GM18507 (cell line): ENCODE measurements around the gene GLIS1.

Experiments
- DNase-seq: peaks from one replicate; pipeline ENCODE4 v3.0.0; 2011; ENCODE audit warnings: low read depth; ENCODE audit not compliant: insufficient read length; ENCODE audit errors: extremely low spot score
- FAIRE-seq: peaks from 2 replicates; lab custom pipeline; 2011; peaks lifted over from hg19 to GRCh38; lab: Jason Lieb, UNC

The GLIS1 gene

DNA sequence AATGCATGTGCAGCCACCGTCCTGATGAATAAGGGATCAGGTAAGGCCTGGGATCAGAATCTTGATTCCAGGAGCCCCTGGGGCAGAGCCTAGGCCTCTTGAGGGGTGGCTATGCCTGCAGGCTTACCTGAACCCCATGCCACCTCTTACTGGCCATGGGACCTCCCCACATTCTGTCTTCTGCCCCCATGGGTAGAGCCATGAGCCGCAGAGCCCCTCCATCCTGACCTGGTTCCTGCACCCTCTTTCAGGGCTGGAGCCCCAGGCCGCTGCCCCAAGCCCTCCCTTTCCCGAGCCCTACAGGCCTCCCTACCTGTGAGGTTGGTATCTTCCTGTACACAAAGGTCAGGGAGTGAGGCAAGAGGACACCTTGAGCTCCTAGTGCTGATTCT is 159.0 kb downstream of the GLIS1 start:
- FAIRE-seq (no peak), DNase-seq (no peak)

DNA sequence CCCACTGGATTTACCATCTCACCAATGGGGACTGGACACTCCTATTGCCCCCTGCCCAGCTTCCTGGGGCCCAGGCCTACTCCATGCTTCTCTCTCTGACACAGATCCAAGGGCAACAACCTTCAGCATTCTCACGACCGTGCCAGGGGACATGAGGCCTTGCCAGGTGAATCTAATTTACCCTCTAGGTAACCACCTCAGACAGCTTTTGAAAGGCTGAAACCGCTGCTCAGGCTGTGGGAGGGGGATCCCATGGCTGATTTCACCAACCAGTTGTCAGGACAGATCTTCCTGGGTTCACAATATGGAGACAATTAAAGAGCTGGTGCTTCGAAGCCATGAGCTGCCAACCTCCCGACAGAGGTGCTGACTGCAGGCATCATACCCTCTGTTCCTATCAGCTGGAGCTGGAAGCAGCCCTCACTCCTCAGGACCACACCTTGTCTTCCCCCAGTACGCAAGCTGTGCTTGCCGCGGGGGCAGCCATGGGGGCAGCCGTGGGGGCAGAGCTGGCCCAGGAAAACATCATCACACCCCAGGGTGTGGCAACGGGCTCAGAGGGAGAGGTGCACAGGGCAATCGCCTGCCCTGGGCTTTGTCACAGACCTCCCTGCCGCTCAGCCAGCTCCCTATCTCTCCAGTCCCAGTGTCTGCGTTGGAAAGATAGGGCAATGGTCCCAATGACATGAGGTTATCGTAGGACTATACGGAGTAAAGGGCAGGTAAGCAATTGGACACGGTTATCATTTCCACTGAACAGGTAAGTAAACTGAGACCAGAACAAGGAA is 159.5 kb downstream of the GLIS1 start:
- no peak for FAIRE-seq
- DNase-seq: no peak

DNA sequence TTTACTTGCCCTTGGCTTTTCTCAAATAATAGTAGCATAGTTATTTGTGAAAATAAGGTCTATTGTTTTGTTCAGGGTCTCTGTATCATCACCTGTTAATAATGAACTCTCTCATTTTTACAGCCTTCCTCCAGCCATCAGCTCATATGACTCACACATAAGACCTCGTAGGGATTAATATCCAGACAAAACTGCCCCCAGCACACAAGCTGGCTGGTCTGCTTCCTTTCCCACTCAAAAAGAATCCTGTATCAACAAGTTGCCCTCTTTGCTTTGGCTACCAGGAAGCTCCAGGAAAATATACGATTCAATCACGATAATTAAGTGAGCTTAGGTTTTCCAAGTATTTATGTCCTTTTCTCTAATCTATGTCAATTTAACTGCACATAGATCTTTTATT is 160.6 kb downstream of the GLIS1 start:
- DNase-seq (no peak), FAIRE-seq (no peak)

DNA sequence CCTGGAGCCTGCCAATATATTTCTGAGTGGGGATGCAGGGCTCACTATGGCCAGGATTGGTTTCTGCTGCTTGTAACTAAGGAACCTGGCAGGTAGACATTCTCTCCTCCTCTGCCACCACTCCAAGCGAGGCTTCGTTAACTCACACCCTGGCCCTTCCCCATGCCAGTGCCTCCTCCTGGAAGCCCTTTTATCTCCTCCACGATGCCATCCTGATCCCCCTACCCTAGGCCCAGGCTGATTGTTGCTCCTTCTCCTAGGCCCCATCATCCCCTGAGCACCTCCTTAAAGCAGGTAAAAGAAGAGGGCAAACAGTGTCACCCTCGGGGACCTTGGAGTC is 161.2 kb downstream of the GLIS1 start:
- FAIRE-seq (no peak), DNase-seq (no peak)

DNA sequence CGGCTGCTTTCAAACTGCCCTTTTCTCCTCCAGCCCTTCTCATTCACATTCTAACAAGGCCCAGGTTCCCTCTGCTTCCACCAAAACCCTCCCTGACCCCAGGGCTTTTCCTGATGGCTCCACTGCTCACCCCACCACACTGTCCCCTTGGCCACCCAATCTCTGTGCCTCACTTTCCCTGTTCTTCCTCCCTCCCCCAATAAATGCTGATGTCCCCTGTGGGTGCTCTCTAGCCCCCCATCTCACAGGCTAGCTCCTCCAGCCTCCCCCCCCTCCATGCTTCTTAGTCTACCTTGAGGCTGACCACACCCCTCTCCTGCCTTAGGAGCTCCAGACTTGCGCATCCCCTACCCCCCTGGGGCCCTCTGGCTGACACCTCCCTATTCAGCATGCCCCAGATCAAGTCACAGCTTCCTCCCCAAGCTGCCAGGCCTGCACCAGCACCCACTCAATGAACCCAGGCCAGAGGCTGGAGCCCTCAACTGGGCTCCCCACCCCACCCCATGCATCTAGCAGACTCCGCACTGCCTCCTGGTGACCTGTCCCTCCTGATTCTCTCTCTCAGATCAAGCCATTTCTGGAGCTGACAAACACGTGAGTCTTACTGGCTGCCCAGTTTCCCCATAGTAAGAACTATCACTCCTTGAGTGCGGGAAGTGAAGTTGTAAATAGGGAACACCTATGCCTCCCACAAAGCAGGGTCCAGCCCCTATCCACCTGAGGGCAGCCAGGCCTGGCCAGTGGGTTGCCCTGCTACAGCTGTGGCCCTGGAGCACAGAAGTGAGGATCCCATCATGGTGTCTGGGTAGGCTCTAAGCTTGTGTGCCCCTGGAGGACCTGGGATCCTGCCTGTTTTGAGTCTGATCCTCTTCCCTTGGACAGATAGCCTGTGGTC is 161.9 kb downstream of the GLIS1 start:
- no peak for FAIRE-seq
- DNase-seq: no peak

DNA sequence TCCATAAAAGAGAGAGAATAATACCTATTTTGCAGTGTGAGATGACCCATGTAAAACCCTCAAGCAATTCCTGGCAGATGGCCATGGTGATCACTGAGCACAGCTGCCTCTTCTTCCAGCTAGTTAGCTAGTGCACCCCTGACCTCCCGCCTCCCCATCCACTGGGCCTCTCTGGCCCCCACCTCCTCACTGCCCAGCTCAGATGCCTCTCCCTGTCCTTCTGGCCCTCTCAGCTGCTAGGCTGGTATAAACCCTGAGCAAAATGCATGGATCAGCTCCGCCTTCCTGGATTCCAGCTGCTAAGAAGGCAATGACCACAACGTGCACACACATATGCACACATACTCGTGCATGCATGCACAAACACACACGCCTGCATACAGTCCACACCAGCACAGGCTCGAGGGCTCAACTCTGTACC is 162.6 kb downstream of the GLIS1 start:
- no peak for FAIRE-seq
- DNase-seq: no peak

DNA sequence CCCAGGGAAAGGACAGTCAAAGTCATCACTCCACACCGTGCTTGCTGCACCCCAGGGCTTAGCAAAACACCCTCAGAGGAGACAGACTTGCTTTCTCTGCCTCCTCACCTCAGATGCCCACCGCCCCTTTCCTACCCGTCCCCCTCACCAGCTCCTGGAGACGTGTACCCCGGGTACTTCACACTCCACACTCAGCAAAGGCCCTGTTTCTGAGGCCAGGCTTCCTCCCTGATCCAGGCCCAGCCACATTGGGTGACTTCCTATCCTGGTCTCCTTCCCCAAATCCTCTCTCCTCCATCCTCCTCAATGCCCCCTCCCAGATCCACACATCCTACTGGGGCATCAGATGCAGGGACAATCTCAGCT is 163.0 kb downstream of the GLIS1 start:
- no peak for DNase-seq

DNA sequence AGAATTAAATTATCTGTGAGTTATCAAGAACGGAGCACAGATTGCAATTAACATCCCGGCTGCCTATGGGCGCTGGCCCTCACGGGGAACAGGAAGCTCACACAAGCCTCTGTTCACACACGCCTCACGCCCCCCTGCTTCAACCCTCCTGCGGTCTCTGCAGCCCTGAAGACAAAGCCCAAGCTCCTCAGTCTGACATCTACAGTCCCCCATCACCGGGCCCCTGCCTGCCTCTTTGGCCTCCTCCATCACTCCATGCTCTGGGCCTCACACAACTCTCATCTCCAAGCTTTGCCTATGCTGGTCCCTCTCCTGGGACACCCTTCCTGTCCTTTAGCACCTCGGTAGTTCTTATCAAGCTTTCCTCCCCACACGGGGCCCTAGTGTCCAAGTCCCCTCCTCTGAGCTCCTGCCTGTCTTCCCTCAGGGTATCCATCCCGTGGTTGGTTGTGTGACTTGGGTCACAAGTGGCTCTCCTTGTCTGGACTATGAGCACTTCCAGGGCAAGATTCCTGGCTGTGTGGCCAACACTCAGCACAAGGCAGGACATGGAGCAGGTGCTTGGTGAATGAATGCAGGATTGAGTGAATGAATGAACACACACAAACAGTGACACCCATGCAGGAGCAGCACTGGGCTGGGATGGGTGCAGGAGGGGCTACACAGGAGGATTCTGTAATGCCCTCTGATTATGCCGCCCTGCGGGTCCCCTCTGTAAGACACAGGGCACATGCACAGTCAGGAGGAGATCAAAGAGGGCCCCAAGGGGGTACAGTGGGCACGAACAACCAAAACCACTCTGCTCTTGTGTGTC is 163.6 kb downstream of the GLIS1 start:
- no peak for DNase-seq
- no peak for FAIRE-seq

More for the DNA sequence above, 163.0 kb downstream of the GLIS1 start:
- no peak for FAIRE-seq

DNA sequence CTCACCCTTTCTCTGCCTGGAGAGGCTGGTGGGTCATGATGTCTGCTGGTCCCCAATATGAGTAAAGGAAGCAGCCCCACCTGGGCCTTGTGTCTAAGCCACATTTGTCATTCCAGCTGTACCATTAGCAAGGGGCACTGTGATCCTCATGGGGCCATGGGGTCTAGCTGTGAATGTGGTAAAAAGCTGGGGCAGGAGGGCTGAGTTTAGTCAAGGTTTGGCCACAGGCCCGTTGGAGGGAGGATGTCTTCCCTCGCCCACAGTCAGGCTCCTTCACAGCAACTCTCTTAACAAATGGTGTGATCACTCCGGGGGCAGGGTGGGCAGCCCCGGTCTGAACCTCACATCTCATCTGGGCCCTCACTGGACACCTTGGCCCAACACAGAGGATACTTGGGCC is 164.3 kb downstream of the GLIS1 start:
- DNase-seq: no peak
- no peak for FAIRE-seq

DNA sequence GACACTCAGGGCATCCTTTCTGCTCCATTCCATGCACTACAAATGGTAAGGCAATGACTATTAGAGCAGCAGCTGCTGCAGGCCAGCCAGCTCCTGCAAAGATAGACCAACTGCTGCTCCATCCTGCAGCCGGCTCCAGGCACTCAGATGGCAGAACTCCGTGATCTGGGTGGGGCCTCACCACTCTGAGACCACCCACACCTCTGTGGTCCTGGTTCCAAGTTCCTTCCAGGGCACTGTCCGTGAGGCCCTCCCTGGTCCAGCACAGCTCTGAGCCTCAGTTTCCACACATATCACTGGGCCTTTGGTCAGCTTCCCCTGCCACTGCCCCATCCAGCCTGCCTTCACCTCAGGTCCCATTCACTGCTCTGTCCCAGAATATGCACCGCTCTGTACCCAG is 165.0 kb downstream of the GLIS1 start:
- no peak for DNase-seq
- FAIRE-seq: no peak

DNA sequence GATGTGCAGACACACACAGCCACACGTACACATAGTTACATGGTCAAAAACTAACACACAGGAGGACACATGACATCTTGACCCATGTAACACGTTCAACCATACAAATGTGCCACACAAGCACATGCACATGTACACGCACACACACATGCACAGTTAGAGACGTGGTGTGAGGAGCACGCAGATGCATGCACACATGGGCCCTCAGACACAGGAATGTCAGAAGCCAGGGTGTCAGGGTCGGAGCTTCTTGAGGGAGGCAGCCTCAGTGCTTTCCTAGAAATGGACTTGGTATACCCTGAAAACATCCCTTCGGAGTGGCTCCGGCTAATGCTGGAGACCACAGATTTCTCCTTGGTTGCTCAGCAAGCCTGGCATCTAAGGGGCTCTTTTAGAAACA is 165.4 kb downstream of the GLIS1 start:
- DNase-seq (no peak), FAIRE-seq (no peak)

DNA sequence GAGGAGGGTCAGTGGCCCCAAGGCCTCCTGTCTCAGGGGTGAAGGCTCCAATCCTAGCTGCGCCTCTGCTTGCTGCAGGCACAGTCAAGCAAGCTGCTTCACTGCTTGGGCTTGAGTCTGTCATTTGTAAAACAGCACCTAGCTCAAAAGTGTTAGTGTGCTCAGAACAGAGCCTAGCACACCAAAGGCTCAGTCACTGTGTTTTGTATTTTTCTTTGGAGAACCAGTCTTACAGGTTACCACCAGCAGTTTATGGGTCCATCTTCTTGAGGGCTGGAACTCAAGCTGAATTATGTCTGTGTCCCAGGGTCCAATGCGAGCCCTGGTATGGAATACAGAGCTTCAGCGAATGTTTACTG is 166.2 kb downstream of the GLIS1 start:
- DNase-seq (no peak), FAIRE-seq (no peak)

DNA sequence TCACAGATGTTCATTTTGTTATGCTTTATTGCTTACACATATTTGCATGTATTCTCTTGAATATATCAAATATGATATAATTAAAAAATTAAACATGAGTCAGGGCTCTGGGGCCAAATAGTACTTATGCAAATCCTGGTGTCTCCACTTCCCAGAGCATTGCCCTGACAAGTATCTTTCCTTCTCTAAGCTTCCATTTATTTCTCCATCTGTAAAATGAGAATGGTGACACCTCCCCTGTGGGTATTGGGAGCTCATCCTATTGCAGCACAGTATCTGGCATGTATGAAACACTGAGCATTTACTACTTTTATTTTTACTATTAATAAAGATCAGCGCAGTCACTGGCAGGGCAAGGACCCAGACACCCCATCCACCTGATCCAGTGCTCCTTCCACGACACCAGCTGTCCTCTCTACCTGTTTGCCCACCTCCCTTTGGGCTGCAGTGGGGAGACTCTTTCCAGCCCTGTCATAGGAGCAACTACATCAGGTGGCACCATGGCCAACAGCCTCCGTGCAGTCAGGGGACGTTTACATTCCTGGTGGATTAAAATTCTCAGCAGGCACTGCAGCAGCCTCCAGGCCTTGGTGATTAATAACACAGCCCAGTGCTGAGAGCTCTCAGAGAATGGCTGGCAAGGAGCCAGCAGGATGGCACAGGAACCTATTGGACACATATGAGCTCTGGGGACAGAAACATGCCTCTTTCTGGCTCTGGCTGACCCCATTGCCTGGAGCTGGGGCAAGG is 166.7 kb downstream of the GLIS1 start:
- DNase-seq (no peak), FAIRE-seq (no peak)

DNA sequence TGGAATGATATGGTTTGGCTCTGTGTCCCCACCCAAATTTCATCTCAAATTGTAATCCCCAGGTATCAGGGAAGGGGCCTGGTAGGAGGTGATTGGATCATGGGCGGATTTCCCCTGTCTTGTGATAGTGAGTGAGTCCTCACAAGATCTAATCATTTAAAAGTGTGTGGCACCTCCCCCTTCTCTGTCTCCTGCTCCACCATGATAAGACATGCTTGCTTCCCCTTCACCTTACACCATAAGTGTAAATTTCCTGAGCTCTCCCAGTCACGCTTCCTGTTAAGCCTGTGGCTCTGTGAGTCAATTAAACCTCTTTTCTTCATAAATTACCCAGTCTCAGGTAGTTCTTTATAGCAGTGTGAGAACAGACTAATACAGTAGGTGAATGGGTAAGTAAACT is 170.4 kb downstream of the GLIS1 start:
- DNase-seq: no peak
- no peak for FAIRE-seq

DNA sequence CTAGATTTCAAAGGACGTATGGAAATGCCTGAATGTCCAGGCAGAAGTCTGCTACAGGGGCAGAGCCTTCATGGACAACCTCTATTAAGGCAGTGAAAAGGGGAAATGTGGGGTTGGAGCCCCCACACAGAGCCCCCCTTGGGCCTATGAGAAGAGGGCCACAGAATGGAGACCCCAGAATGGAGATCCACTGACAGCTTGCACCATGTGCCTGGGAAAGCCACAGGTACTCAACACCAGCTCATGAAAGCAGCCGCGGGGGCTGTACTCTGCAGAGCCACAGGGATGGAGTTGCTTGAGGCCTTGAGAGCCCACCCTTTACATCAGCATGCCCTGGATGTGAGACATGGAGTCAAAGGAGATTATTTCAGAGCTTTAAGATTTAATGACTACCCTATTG is 171.1 kb downstream of the GLIS1 start:
- no peak for DNase-seq
- FAIRE-seq: no peak

DNA sequence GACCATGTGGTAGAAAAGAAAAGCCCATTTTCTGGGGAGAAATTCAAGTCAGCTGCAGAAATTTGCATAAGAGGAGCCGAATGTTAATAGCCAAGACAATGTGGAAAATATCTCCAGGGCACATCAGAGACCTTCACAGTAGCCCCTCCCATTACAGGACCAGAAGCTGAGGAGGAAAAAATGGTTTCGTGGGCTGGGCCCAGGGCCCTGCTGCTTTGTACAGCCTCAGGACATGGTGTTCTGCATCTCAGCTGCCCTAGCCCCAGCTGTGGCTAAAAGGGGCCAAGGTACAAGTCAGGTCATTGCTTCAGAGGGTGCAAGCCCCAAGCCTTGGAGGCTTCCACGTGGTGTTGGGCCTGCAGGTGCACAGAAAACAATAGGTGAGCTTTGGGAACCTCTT is 171.5 kb downstream of the GLIS1 start:
- DNase-seq: no peak
- no peak for FAIRE-seq

DNA sequence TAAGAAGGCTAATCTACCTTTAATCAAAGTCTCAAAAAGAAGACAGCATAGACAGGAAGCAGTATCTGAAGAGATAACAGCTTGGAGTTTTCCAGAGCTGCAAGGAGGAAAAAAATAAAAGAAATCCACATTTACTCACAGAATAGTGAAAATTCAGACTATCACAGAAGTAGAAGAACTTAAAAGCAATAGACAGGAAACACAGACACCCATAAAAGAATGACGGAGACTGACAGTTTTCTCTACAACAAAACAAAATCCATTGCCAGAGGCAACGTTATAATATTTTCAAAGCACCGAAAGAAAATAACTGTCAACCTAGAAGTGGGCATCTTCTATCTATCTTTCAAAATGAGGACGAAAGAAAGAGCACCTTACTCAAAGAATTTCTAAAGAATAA is 175.4 kb downstream of the GLIS1 start:
- no peak for DNase-seq
- FAIRE-seq: no peak

DNA sequence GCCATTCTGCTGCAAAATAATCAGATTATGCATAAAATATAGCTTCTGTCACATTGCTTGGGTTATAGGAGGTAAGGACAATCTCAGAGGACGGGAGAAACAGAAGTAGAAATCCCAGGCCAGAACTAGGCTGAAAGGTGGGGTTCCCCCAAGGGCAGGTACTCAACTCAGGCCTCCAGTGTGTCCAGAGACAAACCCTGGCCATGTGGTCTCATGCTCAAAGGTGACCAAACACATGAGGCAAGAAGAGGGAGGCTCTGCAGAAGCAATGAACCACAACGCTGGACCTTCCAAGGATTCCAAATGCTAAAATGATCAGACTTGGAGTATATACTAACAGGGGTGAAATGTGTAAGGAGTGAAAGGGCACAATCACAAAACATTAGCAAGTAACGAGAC is 176.0 kb downstream of the GLIS1 start:
- FAIRE-seq (no peak), DNase-seq (no peak)

DNA sequence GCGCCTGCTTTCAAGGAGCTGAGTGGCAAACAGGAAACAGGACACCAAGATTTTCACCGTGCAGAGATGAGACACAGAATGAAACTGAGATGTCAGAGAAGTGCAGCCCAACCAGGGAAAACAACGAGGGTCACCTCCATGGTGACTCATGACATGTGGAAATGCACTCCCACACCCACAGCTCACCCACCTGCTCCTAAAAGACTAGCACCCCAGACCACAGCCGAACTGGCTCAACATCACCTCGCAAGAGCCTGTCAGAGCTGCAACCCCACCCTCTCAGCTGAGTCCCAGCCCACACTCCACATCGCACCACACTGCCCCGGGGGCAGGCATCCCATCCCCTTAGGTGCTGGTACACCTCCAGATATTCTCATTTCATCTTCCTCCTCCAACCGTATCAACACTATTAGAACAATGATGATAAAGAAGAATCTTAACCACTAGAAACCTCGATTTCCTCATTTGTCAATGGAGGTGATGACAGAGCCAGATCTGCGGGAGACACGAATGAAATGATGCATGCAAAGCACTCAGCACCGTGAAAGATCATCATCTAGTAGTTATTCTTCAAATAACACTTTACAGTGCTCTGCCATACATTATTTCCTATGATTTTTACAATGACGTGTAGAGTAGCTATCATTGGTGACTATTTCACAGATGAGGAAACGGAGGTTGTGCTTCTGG is 176.5 kb downstream of the GLIS1 start:
- DNase-seq: no peak
- FAIRE-seq: no peak
